Activated naive CD4-positive, alpha-beta T cell treated with anti-CD3 and anti-CD28 coated beads, Interleukin-2, amount 10 ng/mL, durations not matched to agents 7 days and 5 days (primary cell): ENCODE results near the gene RPS6KA4.

ENCODE experiments used
- CTCF ChIA-PET: fragments of 350-600 bp; sonication (Branson Sonifier 250); formaldehyde crosslinking; loops from one replicate; lab custom pipeline; 2021; ENCODE audit warnings: antibody characterized with exemption; lab: Charles Lee
- DNase-seq: peaks from one replicate; pipeline ENCODE4 v3.0.0-alpha.2; 2020
- H3K27ac Mint-ChIP-seq: one replicate; pipeline ENCODE4 v1.8.0; 2021; ENCODE audit warnings: mild to moderate bottlenecking, moderate library complexity, mixed read lengths
- H3K27me3 Mint-ChIP-seq: one replicate; pipeline ENCODE4 v1.8.0; 2021; ENCODE audit warnings: mild to moderate bottlenecking, mixed read lengths
- H3K36me3 Mint-ChIP-seq: one replicate; pipeline ENCODE4 v1.8.0; 2021; ENCODE audit warnings: mixed read lengths
- H3K4me1 Mint-ChIP-seq: one replicate; pipeline ENCODE4 v1.8.0; 2021; ENCODE audit warnings: mixed read lengths
- H3K4me3 Mint-ChIP-seq: one replicate; pipeline ENCODE4 v1.8.0; 2021; ENCODE audit warnings: mild to moderate bottlenecking, moderate library complexity, mixed read lengths
- H3K9me3 Mint-ChIP-seq: one replicate; pipeline ENCODE4 v1.8.0; 2021; ENCODE audit warnings: mixed read lengths

RPS6KA4 gene

GRCh38 chr11:64372802-64373597, 14.0 kb downstream of the RPS6KA4 start:
- CTCF ChIA-PET: interaction anchor here (1.4 to 1.7 kb wide), 2 partner anchors 12 to 13 kb away, joined by 3 to 4 read pairs; no protein-coding TSS in a partner anchor
- Mint-ChIP-seq H3K4me1 (no peaks in the 10 kb centered on the region), H3K27me3 (peaks cover 16% of the 10 kb centered on the region)

GRCh38 chr11:64373598-64373974, 14.6 kb downstream of the RPS6KA4 start:
- DNase-seq: no peak
- Mint-ChIP-seq H3K36me3 (peaks cover 11% of the 10 kb centered on the region), H3K27me3 (peaks cover 16% of the 10 kb centered on the region), H3K27ac (no peak overlapping the region), H3K4me1 (no peaks in the 10 kb centered on the region), H3K4me3 (no peak overlapping the region), H3K9me3 (no peaks in the 10 kb centered on the region)
- CTCF ChIA-PET: interaction anchor here (0.8 to 1.7 kb wide), 2 partner anchors 12 kb away, joined by 3 read pairs; no protein-coding TSS in a partner anchor

More at GRCh38 chr11:64372802-64373597, 14.0 kb downstream of the RPS6KA4 start:
- Mint-ChIP-seq H3K9me3 (no peaks in the 10 kb centered on the region), H3K27ac (no peak overlapping the region), H3K36me3 (peaks cover 11% of the 10 kb centered on the region), H3K4me3 (no peak overlapping the region)
- no peak for DNase-seq

GRCh38 chr11:64376071-64376470, 17.1 kb downstream of the RPS6KA4 start:
- Mint-ChIP-seq H3K9me3 (no peaks in the 10 kb centered on the region), H3K36me3 (no peaks in the 10 kb centered on the region), H3K4me3 (no peak overlapping the region), H3K27me3 (peaks cover 16% of the 10 kb centered on the region), H3K4me1 (no peaks in the 10 kb centered on the region), H3K27ac (no peak overlapping the region)
- DNase-seq: no peak
- CTCF ChIA-PET: no interaction called here

- no peak overlapping the region for H3K27ac Mint-ChIP-seq
- H3K9me3 Mint-ChIP-seq: no peaks in the 10 kb centered on the region
- no peak overlapping the region for H3K4me3 Mint-ChIP-seq
- CTCF ChIA-PET: interaction anchor here (0.6 kb wide), 1 partner anchor 77 kb away, joined by 3 read pairs; no protein-coding TSS in a partner anchor
- H3K36me3 Mint-ChIP-seq: no peaks in the 10 kb centered on the region
- H3K27me3 Mint-ChIP-seq: peaks cover 15% of the 10 kb centered on the region
- H3K4me1 Mint-ChIP-seq: no peaks in the 10 kb centered on the region
- DNase-seq: no peak
These were observed 19.4 kb downstream of the RPS6KA4 start for GRCh38 chr11:64378335-64378880.

GRCh38 chr11:64379160-64379559, 20.2 kb downstream of the RPS6KA4 start:
- CTCF ChIA-PET: no interaction called here
- no peak overlapping the region for H3K4me3 Mint-ChIP-seq
- H3K27ac Mint-ChIP-seq: no peak overlapping the region
- DNase-seq: no peak
- H3K36me3 Mint-ChIP-seq: no peaks in the 10 kb centered on the region
- no peaks in the 10 kb centered on the region for H3K9me3 Mint-ChIP-seq
- H3K4me1 Mint-ChIP-seq: no peaks in the 10 kb centered on the region
- H3K27me3 Mint-ChIP-seq: peaks cover 13% of the 10 kb centered on the region

- CTCF ChIA-PET: no interaction called here
- Mint-ChIP-seq H3K4me3 (no peak overlapping the region), H3K4me1 (no peaks in the 10 kb centered on the region), H3K36me3 (no peaks in the 10 kb centered on the region), H3K27me3 (peaks cover 12% of the 10 kb centered on the region), H3K27ac (no peak overlapping the region), H3K9me3 (no peaks in the 10 kb centered on the region)
- no peak for DNase-seq
These were observed 21.1 kb downstream of the RPS6KA4 start for GRCh38 chr11:64379817-64380709.

GRCh38 chr11:64381350-64381749, 22.4 kb downstream of the RPS6KA4 start:
- H3K9me3 Mint-ChIP-seq: no peaks in the 10 kb centered on the region
- H3K27me3 Mint-ChIP-seq: peaks cover 23% of the 10 kb centered on the region
- H3K4me1 Mint-ChIP-seq: no peaks in the 10 kb centered on the region
- no peak overlapping the region for H3K27ac Mint-ChIP-seq
- CTCF ChIA-PET: no interaction called here
- no peak overlapping the region for H3K4me3 Mint-ChIP-seq
- H3K36me3 Mint-ChIP-seq: no peaks in the 10 kb centered on the region
- no peak for DNase-seq

- no peaks in the 10 kb centered on the region for H3K4me1 Mint-ChIP-seq
- CTCF ChIA-PET: no interaction called here
- peaks cover 23% of the 10 kb centered on the region for H3K27me3 Mint-ChIP-seq
- H3K9me3 Mint-ChIP-seq: no peaks in the 10 kb centered on the region
- no peak overlapping the region for H3K4me3 Mint-ChIP-seq
- H3K36me3 Mint-ChIP-seq: no peaks in the 10 kb centered on the region
- no peak for DNase-seq
- no peak overlapping the region for H3K27ac Mint-ChIP-seq
These were observed 23.1 kb downstream of the RPS6KA4 start for GRCh38 chr11:64382047-64382446.

- no peaks in the 10 kb centered on the region for H3K4me1 Mint-ChIP-seq
- no peaks in the 10 kb centered on the region for H3K9me3 Mint-ChIP-seq
- no peaks in the 10 kb centered on the region for H3K36me3 Mint-ChIP-seq
- CTCF ChIA-PET: no interaction called here
- H3K27me3 Mint-ChIP-seq: peaks cover 23% of the 10 kb centered on the region
- no peak overlapping the region for H3K4me3 Mint-ChIP-seq
- no peak overlapping the region for H3K27ac Mint-ChIP-seq
- no peak for DNase-seq
These were observed 23.6 kb downstream of the RPS6KA4 start for GRCh38 chr11:64382586-64382985.

GRCh38 chr11:64383580-64383979, 24.6 kb downstream of the RPS6KA4 start:
- CTCF ChIA-PET: no interaction called here
- H3K4me3 Mint-ChIP-seq: no peak overlapping the region
- H3K27me3 Mint-ChIP-seq: peaks cover 25% of the 10 kb centered on the region
- H3K4me1 Mint-ChIP-seq: no peaks in the 10 kb centered on the region
- no peak for DNase-seq
- no peaks in the 10 kb centered on the region for H3K36me3 Mint-ChIP-seq
- no peak overlapping the region for H3K27ac Mint-ChIP-seq
- no peaks in the 10 kb centered on the region for H3K9me3 Mint-ChIP-seq

- no peaks in the 10 kb centered on the region for H3K4me1 Mint-ChIP-seq
- no peaks in the 10 kb centered on the region for H3K36me3 Mint-ChIP-seq
- no peaks in the 10 kb centered on the region for H3K9me3 Mint-ChIP-seq
- no peak for DNase-seq
- no peak overlapping the region for H3K4me3 Mint-ChIP-seq
- CTCF ChIA-PET: no interaction called here
- H3K27me3 Mint-ChIP-seq: peaks cover 31% of the 10 kb centered on the region
- no peak overlapping the region for H3K27ac Mint-ChIP-seq
These were observed 25.2 kb downstream of the RPS6KA4 start for GRCh38 chr11:64384028-64384737.

- CTCF ChIA-PET: interaction anchor here (0.7 kb wide), 1 partner anchor 11 kb away, joined by 3 read pairs; no protein-coding TSS in a partner anchor
- Mint-ChIP-seq H3K27ac (no peak overlapping the region), H3K9me3 (peaks cover 4% of the 10 kb centered on the region), H3K27me3 (peaks cover 36% of the 10 kb centered on the region), H3K36me3 (no peaks in the 10 kb centered on the region), H3K4me3 (no peak overlapping the region), H3K4me1 (peaks cover 2% of the 10 kb centered on the region)
- no peak for DNase-seq
These were observed 26.3 kb downstream of the RPS6KA4 start for GRCh38 chr11:64384981-64385944.
